HepG2 (cell line): ENCODE measurements around the gene WNK2. TPM values are rescaled to one million over a fixed set of nuclear protein-coding genes. Genes with fewer than 3 reads are reported as not detected.

Source experiments
- ATAC-seq: fragments of 200-7000 bp; cut with Tn5 transposase; 3 replicates; pipeline ENCODE4 v1.9.1; 2020; ENCODE audit warnings: mild to moderate bottlenecking, moderate library complexity
- BruUV-seq: library from RNA; stranded (reverse); fragments of 400-500 nt; replicated peaks from 2 replicates; lab custom pipeline; 2021; lab: Mats Ljungman, UMichigan
- CTCF ChIA-PET: fragments of 300-600 bp; formaldehyde crosslinking; extraction: SDS; loops from one replicate; lab custom pipeline; 2021; ENCODE audit warnings: low total read pairs, inconsistent platforms, low intra/inter-chr PET ratio; lab: Yijun Ruan, JAX
- POLR2A ChIA-PET: fragments of 350-600 bp; sonication (Branson Sonifier 250); formaldehyde crosslinking; loops from one replicate; lab custom pipeline; 2020; ENCODE audit warnings: antibody characterized with exemption, inconsistent platforms; lab: Yijun Ruan, JAX
- DNase-seq: peaks from one replicate; pipeline ENCODE4 v3.0.0-alpha.2; 2015; ENCODE audit warnings: low spot score
- FAIRE-seq: peaks from 3 replicates; lab custom pipeline; 2011; peaks lifted over from hg19 to GRCh38; lab: Jason Lieb, UNC
- H2AFZ ChIP-seq: one replicate; pipeline ENCODE4 v1.6.1; 2011; ENCODE audit warnings: low read length, inconsistent platforms
- H3K27ac ChIP-seq: fragments of 300-600 bp; 3 replicates; pipeline ENCODE4 v1.8.0; 2011; ENCODE audit warnings: mixed run types, mild to moderate bottlenecking, mixed read lengths, low read length, inconsistent platforms; ENCODE audit not compliant: insufficient read depth; ENCODE audit errors: extremely low read length
- H3K27me3 ChIP-seq, 2 experiments: fragments of 200-600 bp in 1 of 2; 2 replicates in 1 of 2; 3 replicates in 1 of 2; pipeline versions ENCODE4 v1.6.0 to v1.8.0; 2011; ENCODE audit warnings: low read length in 2 of 2, mild to moderate bottlenecking in 2 of 2, moderate library complexity in 2 of 2, inconsistent platforms in 1 of 2; ENCODE audit not compliant: insufficient read depth in 2 of 2, control insufficient read depth in 1 of 2
- H3K36me3 ChIP-seq, 2 experiments: fragments of 200-600 bp in 1 of 2; replicated peaks in 1 of 2; 2 replicates in 1 of 2; 3 replicates in 1 of 2; pipeline versions ENCODE4 v1.5.1 to v1.8.0; 2011; ENCODE audit warnings: low read length in 2 of 2, inconsistent platforms in 1 of 2; ENCODE audit not compliant: insufficient read depth in 2 of 2, control insufficient read depth in 1 of 2
- H3K4me1 ChIP-seq: 2 replicates; pipeline ENCODE4 v1.5.1; 2012; ENCODE audit warnings: low read length, inconsistent platforms; ENCODE audit not compliant: insufficient read depth
- H3K4me2 ChIP-seq: 2 replicates; pipeline ENCODE4 v1.6.0; 2011; ENCODE audit warnings: low read depth, low read length, inconsistent platforms
- H3K4me3 ChIP-seq, 3 experiments: fragments of 200-600 bp in 1 of 3; sonication (generic), shearing (Covaris generic) in 1 of 3; replicated peaks in 1 of 3; 2 replicates each; pipeline ENCODE4 v1.5.1; 2011 to 2016; ENCODE audit warnings: low read length in 3 of 3, inconsistent platforms in 2 of 3, low read depth in 2 of 3, mild to moderate bottlenecking in 2 of 3, control low read depth in 1 of 3, mixed read lengths in 1 of 3; ENCODE audit not compliant: insufficient read depth in 1 of 3
- H3K79me2 ChIP-seq: one replicate; pipeline ENCODE4 v1.6.1; 2011; ENCODE audit warnings: low read length, inconsistent platforms; ENCODE audit not compliant: insufficient read depth
- H3K9ac ChIP-seq: 2 replicates; pipeline ENCODE4 v1.6.0; 2011; ENCODE audit warnings: mild to moderate bottlenecking, low read depth, low read length, inconsistent platforms; ENCODE audit not compliant: insufficient read depth
- H3K9me3 ChIP-seq: 2 replicates; pipeline ENCODE4 v1.5.1; 2012; ENCODE audit warnings: mild to moderate bottlenecking, low read length
- H4K20me1 ChIP-seq: 2 replicates; pipeline ENCODE4 v1.6.0; 2011; ENCODE audit warnings: inconsistent platforms, mild to moderate bottlenecking, low read length, moderate library complexity; ENCODE audit not compliant: insufficient read depth
- ARHGAP35 ChIP-seq: sonication (generic); formaldehyde crosslinking; IDR thresholded peaks from 2 replicates; pipeline ENCODE4 v1.9.0; 2022; ENCODE audit warnings: mild to moderate bottlenecking, inconsistent platforms, moderate library complexity, missing genetic modification reagents, borderline replicate concordance
- CENPX ChIP-seq: sonication (generic); formaldehyde crosslinking; IDR thresholded peaks from 2 replicates; pipeline ENCODE4 v1.9.0; 2021; ENCODE audit warnings: mild to moderate bottlenecking, missing genetic modification reagents, moderate library complexity
- CHD2 ChIP-seq: IDR thresholded peaks from 2 replicates; pipeline ENCODE4 v1.6.1; 2011; ENCODE audit warnings: low read depth, low read length, improper control_type of control experiment
- FUBP1 ChIP-seq: sonication (generic); formaldehyde crosslinking; IDR thresholded peaks from 2 replicates; pipeline ENCODE4 v1.5.1; 2020; ENCODE audit warnings: missing genetic modification reagents, mild to moderate bottlenecking, borderline replicate concordance
- HNRNPL ChIP-seq: fragments of 200-400 bp; formaldehyde crosslinking; IDR thresholded peaks from 2 replicates; pipeline ENCODE4 v1.6.1; 2017; ENCODE audit warnings: mild to moderate bottlenecking, low read depth, low read length
- MBNL3 ChIP-seq: fragments of 250-450 bp; sonication (Bioruptor Pico); conservative IDR thresholded peaks from 2 replicates; pipeline ENCODE4 v1.8.0; 2022; ENCODE audit warnings: mild to moderate bottlenecking, inconsistent platforms
- MLLT10 ChIP-seq: sonication (generic); formaldehyde crosslinking; IDR thresholded peaks from 2 replicates; pipeline ENCODE4 v1.4.0; 2020; ENCODE audit warnings: missing genetic modification reagents
- NONO ChIP-seq, 2 experiments: fragments of 450-650 bp in 1 of 2; sonication (generic) in 1 of 2; formaldehyde crosslinking in 1 of 2; IDR thresholded peaks in 1 of 2; conservative IDR thresholded peaks in 1 of 2; 2 replicates each; pipeline versions ENCODE4 v1.6.1 to v1.8.0; 2017 to 2022; ENCODE audit warnings: mild to moderate bottlenecking in 1 of 2, missing genetic modification reagents in 1 of 2, moderate library complexity in 1 of 2
- SKIL ChIP-seq: sonication (generic); formaldehyde crosslinking; IDR thresholded peaks from 2 replicates; pipeline ENCODE4 v1.8.0; 2022; ENCODE audit warnings: missing genetic modification reagents, mild to moderate bottlenecking, moderate library complexity, borderline replicate concordance
- THYN1 ChIP-seq: sonication (generic); formaldehyde crosslinking; IDR thresholded peaks from 2 replicates; pipeline ENCODE4 v1.8.1; 2023; ENCODE audit warnings: low read depth, mild to moderate bottlenecking, moderate library complexity, missing genetic modification reagents, borderline replicate concordance
- YEATS2 ChIP-seq: sonication (generic); formaldehyde crosslinking; IDR thresholded peaks from 2 replicates; pipeline ENCODE4 v1.4.0; 2020; ENCODE audit warnings: missing genetic modification reagents, borderline replicate concordance
- ZNF460 ChIP-seq: sonication (generic); formaldehyde crosslinking; IDR thresholded peaks from 2 replicates; pipeline ENCODE4 v1.5.1; 2020; ENCODE audit warnings: missing genetic modification reagents, mild to moderate bottlenecking, borderline replicate concordance
- ZNF660 ChIP-seq: sonication (generic); formaldehyde crosslinking; IDR thresholded peaks from 2 replicates; pipeline ENCODE4 v1.5.1; 2020; ENCODE audit warnings: mild to moderate bottlenecking, low read depth, missing genetic modification reagents, borderline replicate concordance
- ZNF839 ChIP-seq: sonication (generic); formaldehyde crosslinking; IDR thresholded peaks from 2 replicates; pipeline ENCODE4 v1.4.0; 2020; ENCODE audit warnings: missing genetic modification reagents, mild to moderate bottlenecking, borderline replicate concordance
- WGBS: methylation state at CpG from one replicate; pipeline ENCODE4 v1.1.6; 2017; ENCODE audit warnings: low lambda C conversion rate; 5-methylcytosine and 5-hydroxymethylcytosine counted together
- in situ Hi-C: cut with HindIII; loops from 2 replicates; pipeline ENCODE4 v1.10.0; 2017; ENCODE audit warnings: low pct_unique_long_range_greater_than_20kb; ENCODE audit not compliant: extremely low pct_ligation_motif_present
- intact Hi-C: fragments of 100-400 bp; cut with micrococcal nuclease; formaldehyde crosslinking; loops from one replicate; pipeline ENCODE4 v1.10.0; 2022; ENCODE audit not compliant: unreplicated experiment
- polyA plus RNA-seq, 8 experiments: library from polyadenylated mRNA; depleted of rRNA in 3 of 8; stranded (reverse) in 7 of 8; unstranded in 1 of 8; fragments of >200 nt; fragmentation: Illumina TruSeq in 4 of 8; extraction: Trizol in 4 of 8; gene quantifications; 2 replicates each; pipeline versions ENCODE4 v1.2.1 to v1.2.3, GENCODE V29; 2011 to 2016; ENCODE audit warnings: low read depth in 4 of 8, missing spikeins in 1 of 8, mixed read lengths in 1 of 8; ENCODE audit not compliant: insufficient read depth in 1 of 8
- total RNA-seq, 5 experiments: library from RNA; depleted of rRNA; stranded (reverse); fragments of >200 nt; fragmentation: Illumina TruSeq; extraction: Trizol; gene quantifications; 2 replicates each; pipeline ENCODE4 v1.2.3, GENCODE V29; 2016; ENCODE audit warnings: low read depth in 1 of 5
- TF ChIP-seq, protein P1 (sequence below): sonication (generic); formaldehyde crosslinking; IDR thresholded peaks from 2 replicates; pipeline ENCODE4 v1.8.1; 2023; ENCODE audit warnings: mild to moderate bottlenecking, missing genetic modification reagents
- TF ChIP-seq, protein P2 (sequence below): sonication (generic); formaldehyde crosslinking; IDR thresholded peaks from 2 replicates; pipeline ENCODE4 v1.8.1; 2023; ENCODE audit warnings: mild to moderate bottlenecking, missing genetic modification reagents, borderline replicate concordance

Gene WNK2
- total and polyA plus RNA-seq, 2 of the 13 experiments (the other 11 are each of a cell fraction or from before 2014, with no cell fraction given) = 10.5 to 12.0 TPM

GRCh38 chr9:93243112-93243511 lies 59.2 kb downstream of the WNK2 start:
- BruUV-seq = no TSS peak
- FAIRE-seq (no peak), ATAC-seq (no peak), DNase-seq (no peak)
- Histone ChIP-seq H3K9me3 (no peaks in the 10 kb centered on the region), H3K4me3 (no peak overlapping the region), H3K79me2 (no peaks in the 10 kb centered on the region), H3K4me2 (no peak overlapping the region), H3K9ac (no peak overlapping the region), H3K27ac (no peak overlapping the region), H3K4me1 (peaks cover 42% of the 10 kb centered on the region)
- in situ Hi-C loops (no loop called here), intact Hi-C loops (loop anchor here (10.0 kb wide), 1 partner anchor 52 kb away; no protein-coding TSS in a partner anchor)
- CTCF ChIA-PET = no interaction called here
- over 99% methylated on average over 8 of the region's 9 CpGs for WGBS
- TF ChIP-seq YEATS2 = no peak
- no peak for TF ChIP-seq CHD2
- no peak for TF ChIP-seq NONO (IDR thresholded peaks at IDR 0.05)
- no peak for TF ChIP-seq NONO (CRISPR knock-in tag; conservative IDR thresholded peaks at IDR 0.05)
- no peak for TF ChIP-seq ZNF839
- TF ChIP-seq MBNL3 = no peak
- no peak for TF ChIP-seq SKIL (CRISPR knock-in tag)
- no peak for TF ChIP-seq HNRNPL
- no peak for TF ChIP-seq ZNF660 (CRISPR knock-in tag)
- TF ChIP-seq MLLT10 (CRISPR knock-in tag) = no peak
- no peak for TF ChIP-seq ZNF460
- TF ChIP-seq, protein P1, sequence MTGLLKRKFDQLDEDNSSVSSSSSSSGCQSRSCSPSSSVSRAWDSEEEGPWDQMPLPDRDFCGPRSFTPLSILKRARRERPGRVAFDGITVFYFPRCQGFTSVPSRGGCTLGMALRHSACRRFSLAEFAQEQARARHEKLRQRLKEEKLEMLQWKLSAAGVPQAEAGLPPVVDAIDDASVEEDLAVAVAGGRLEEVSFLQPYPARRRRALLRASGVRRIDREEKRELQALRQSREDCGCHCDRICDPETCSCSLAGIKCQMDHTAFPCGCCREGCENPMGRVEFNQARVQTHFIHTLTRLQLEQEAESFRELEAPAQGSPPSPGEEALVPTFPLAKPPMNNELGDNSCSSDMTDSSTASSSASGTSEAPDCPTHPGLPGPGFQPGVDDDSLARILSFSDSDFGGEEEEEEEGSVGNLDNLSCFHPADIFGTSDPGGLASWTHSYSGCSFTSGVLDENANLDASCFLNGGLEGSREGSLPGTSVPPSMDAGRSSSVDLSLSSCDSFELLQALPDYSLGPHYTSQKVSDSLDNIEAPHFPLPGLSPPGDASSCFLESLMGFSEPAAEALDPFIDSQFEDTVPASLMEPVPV = no peak
- TF ChIP-seq ARHGAP35 (CRISPR knock-in tag) = no peak
- TF ChIP-seq CENPX (CRISPR knock-in tag) = no peak
- TF ChIP-seq, protein P2, sequence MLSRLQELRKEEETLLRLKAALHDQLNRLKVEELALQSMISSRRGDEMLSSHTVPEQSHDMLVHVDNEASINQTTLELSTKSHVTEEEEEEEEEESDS = no peak
- no peak for TF ChIP-seq THYN1 (CRISPR knock-in tag)
- no peak for TF ChIP-seq FUBP1 (CRISPR knock-in tag)
- TF ChIP-seq, all 625 proteins: peak for 0
- POLR2A ChIA-PET = interaction anchor here (2.3 kb wide), 1 partner anchor 56 kb away, joined by 10 read pairs; no protein-coding TSS in a partner anchor
- Histone ChIP-seq H3K36me3 (peaks cover 44 to 59% of the 10 kb centered on the region in 2 experiments), H3K27me3 (no peaks in the 10 kb centered on the region), H4K20me1 (no peaks in the 10 kb centered on the region), H2AFZ (no peak overlapping the region)
